Ascending aorta (tissue), 2 donors: ENCODE data around the gene COL4A2. TPM values are rescaled to one million over a fixed set of nuclear protein-coding genes. Genes with fewer than 3 reads are reported as not detected.
A peak's percentile ranks its signal among the peaks of the same experiment; 100 is the strongest.

Source experiments
- DNase-seq, 2 donors: peaks; one replicate each; pipeline ENCODE4 v3.0.0-alpha.2; 2019; ENCODE audit warnings: low spot score in 2 of 2
- H3K27ac ChIP-seq, 2 donors: fragments of 200-600 bp; sonication (generic); one replicate each; pipeline ENCODE4 v1.5.1; 2016 to 2017; ENCODE audit warnings: mild to moderate bottlenecking in 1 of 2
- H3K27me3 ChIP-seq: fragments of 200-600 bp; sonication (generic); one replicate; pipeline ENCODE4 v1.5.1; 2017
- H3K36me3 ChIP-seq, 2 donors: fragments of 200-600 bp; sonication (generic); one replicate each; pipeline ENCODE4 v1.5.1; 2016
- H3K4me1 ChIP-seq, 2 donors: fragments of 200-600 bp; sonication (generic); one replicate each; pipeline ENCODE4 v1.5.1; 2016 to 2017; ENCODE audit warnings: mild to moderate bottlenecking in 1 of 2
- H3K4me3 ChIP-seq, 2 donors: fragments of 200-600 bp; sonication (generic); one replicate each; pipeline ENCODE4 v1.5.1; 2016 to 2017; ENCODE audit warnings: mild to moderate bottlenecking in 1 of 2
- H3K9me3 ChIP-seq, 2 donors: fragments of 200-600 bp; sonication (generic); one replicate each; pipeline ENCODE4 v1.5.1; 2016
- intact Hi-C: fragments of 100-400 bp; cut with DNase I; formaldehyde crosslinking; loops from one replicate; pipeline ENCODE4 v1.15.1; 2023
- total RNA-seq: library from RNA; depleted of rRNA; stranded (reverse); fragments of >200 nt; gene quantifications from one replicate; pipeline ENCODE4 v1.1.0, GENCODE V29; 2016
- TF ChIP-seq, protein P1 (sequence below), 3 experiments: fragments of 200-600 bp in 2 of 3; fragments of 450-650 bp in 1 of 3; sonication (generic) in 2 of 3; IDR thresholded peaks; one replicate each; pipeline ENCODE4 v1.5.1; 2016 to 2019; ENCODE audit warnings: antibody characterized with exemption in 3 of 3, mild to moderate bottlenecking in 1 of 3, moderate library complexity in 1 of 3

Gene COL4A2
- total RNA-seq, 1 donor from 2014 or later: 1,227 TPM

GRCh38 chr13:110490009-110490770 lies 183.1 kb downstream of the COL4A2 start:
- H3K4me3 ChIP-seq: no peak overlapping the region
- no peak for DNase-seq
- H3K9me3 ChIP-seq: no peaks in the 10 kb centered on the region
- intact Hi-C loops: no loop called here
- peaks cover 82 to 97% of the 10 kb centered on the region in 2 donors for H3K36me3 ChIP-seq
- TF ChIP-seq, protein P1, sequence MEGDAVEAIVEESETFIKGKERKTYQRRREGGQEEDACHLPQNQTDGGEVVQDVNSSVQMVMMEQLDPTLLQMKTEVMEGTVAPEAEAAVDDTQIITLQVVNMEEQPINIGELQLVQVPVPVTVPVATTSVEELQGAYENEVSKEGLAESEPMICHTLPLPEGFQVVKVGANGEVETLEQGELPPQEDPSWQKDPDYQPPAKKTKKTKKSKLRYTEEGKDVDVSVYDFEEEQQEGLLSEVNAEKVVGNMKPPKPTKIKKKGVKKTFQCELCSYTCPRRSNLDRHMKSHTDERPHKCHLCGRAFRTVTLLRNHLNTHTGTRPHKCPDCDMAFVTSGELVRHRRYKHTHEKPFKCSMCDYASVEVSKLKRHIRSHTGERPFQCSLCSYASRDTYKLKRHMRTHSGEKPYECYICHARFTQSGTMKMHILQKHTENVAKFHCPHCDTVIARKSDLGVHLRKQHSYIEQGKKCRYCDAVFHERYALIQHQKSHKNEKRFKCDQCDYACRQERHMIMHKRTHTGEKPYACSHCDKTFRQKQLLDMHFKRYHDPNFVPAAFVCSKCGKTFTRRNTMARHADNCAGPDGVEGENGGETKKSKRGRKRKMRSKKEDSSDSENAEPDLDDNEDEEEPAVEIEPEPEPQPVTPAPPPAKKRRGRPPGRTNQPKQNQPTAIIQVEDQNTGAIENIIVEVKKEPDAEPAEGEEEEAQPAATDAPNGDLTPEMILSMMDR (IDR thresholded peaks at IDR 0.05): no peak
- H3K27me3 ChIP-seq: no peaks in the 10 kb centered on the region
- H3K4me1 ChIP-seq: no peaks in the 10 kb centered on the region
- H3K27ac ChIP-seq: no peak overlapping the region

DNA sequence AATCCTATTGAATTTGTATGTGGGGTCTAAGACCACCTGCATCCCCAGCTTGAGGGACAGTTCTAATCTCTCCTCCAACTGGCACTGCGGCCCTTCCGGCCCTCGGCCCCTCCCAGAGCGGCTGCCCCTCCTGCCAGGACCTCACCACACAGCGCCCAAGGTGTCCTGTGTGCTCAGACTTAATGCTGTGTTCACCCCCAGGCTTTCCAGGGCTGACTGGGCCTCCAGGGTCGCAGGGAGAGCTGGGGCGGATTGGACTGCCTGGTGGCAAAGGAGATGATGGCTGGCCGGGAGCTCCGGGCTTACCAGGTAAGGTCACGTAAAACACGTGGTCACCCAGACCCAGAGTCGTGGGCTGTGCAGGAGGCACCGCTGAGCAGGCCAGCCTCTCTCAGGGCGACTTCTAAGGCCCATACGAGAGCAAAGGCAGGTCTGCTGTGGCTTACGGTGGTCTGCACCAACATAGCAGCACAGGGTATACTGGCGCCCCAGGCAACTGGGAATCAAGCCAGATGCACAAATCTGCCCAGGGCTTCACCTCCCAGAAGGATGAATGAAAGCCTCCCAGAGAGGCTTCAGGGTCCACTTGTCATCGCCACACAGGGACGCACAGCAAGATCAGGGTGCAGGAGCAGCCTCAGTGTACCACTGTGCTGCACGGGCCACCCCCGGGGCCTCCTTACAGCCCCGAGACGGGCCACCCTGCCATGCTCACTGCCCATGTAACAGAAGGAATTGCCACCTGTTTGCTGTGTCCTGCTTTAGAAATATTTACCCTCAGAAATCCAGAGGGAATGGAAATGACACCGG lies 185.0 kb downstream of the COL4A2 start:
- Histone ChIP-seq H3K4me1 (no peaks in the 10 kb centered on the region), H3K27me3 (no peaks in the 10 kb centered on the region), H3K36me3 (peaks cover 89 to 100% of the 10 kb centered on the region in 2 donors), H3K4me3 (no peak overlapping the region), H3K27ac (no peak overlapping the region), H3K9me3 (no peaks in the 10 kb centered on the region)
- TF ChIP-seq, protein P1 (IDR thresholded peaks at IDR 0.05): no peak
- intact Hi-C loops: no loop called here
- DNase-seq: no peak

DNA sequence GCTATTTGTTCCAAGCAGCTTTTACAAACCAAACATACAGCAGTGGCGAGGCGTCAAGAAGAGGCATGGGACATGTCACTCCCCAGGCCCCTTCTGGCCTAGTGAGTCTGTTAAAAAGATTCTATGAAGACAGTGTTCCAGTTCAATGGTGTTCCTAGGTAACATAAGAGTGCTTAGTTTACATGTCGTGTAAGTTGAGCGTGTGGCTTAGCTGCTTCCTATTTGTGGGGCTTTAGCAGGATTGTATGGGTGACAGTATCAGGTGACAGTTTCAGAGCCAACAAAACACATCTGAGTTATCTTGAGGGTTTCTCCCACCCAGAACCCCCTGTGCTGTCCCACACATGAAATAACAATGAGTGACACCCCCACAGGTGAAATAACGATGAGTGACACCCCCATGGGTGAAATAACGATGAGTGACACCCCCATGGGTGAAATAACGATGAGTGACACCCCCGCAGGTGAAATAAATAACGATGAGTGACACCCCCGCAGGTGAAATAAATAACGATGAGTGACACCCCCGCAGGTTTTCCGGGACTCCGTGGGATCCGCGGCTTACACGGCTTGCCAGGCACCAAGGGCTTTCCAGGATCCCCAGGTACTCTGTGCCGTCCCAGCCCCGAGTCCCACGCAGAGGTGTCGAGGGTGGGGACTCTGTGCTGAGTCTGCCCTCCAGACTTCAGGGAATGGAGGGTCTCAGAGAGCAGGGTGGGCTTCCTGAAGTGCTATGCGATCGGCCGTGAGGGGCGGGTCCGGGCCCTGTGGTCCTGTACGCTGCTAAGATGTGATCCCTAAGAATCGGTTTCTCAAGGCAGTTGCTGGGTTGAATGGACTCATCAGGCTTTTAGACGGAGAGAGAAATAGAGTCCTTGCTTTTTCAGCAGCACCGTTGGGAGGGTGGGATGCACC lies 185.9 kb downstream of the COL4A2 start:
- Histone ChIP-seq H3K27me3 (no peaks in the 10 kb centered on the region), H3K4me1 (no peaks in the 10 kb centered on the region), H3K27ac (no peak overlapping the region), H3K36me3 (peaks cover 88 to 98% of the 10 kb centered on the region in 2 donors), H3K4me3 (no peak overlapping the region), H3K9me3 (no peaks in the 10 kb centered on the region)
- intact Hi-C loops: no loop called here
- TF ChIP-seq, protein P1 (IDR thresholded peaks at IDR 0.05): no peak
- DNase-seq: no peak

- Histone ChIP-seq H3K4me1 (no peaks in the 10 kb centered on the region), H3K4me3 (no peak overlapping the region), H3K9me3 (no peaks in the 10 kb centered on the region), H3K27ac (peak overlapping the region in 1 of 2 donors; percentile 38), H3K36me3 (peaks cover 89 to 98% of the 10 kb centered on the region in 2 donors), H3K27me3 (no peaks in the 10 kb centered on the region)
- no peak for DNase-seq
- TF ChIP-seq, protein P1 (IDR thresholded peaks at IDR 0.05): no peak
- intact Hi-C loops: no loop called here
These were observed 186.5 kb downstream of the COL4A2 start for GRCh38 chr13:110493613-110494012.

DNA sequence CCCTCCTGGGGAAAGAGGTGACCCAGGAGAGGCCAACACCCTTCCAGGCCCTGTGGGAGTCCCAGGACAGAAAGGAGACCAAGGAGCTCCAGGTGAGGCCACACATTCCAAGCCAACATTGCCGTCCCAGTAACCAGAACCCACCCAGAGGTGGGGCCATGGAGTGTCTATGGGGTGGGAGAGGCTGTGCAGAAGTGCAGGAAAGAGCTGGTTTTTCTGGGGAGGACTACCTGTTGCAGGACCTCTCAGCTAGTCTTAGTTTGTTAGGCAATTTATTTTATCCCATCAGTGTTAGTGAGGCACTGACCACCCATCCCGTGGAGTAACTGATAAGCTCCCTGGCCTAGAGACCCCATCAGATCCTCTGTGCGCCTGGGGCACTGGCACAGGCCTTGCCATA lies 188.3 kb downstream of the COL4A2 start:
- H3K4me1 ChIP-seq: no peaks in the 10 kb centered on the region
- DNase-seq: no peak
- no peak overlapping the region for H3K4me3 ChIP-seq
- H3K27ac ChIP-seq: no peak overlapping the region
- H3K36me3 ChIP-seq: peaks cover 89 to 98% of the 10 kb centered on the region in 2 donors
- H3K27me3 ChIP-seq: no peaks in the 10 kb centered on the region
- TF ChIP-seq, protein P1 (IDR thresholded peaks at IDR 0.05): no peak
- intact Hi-C loops: no loop called here
- H3K9me3 ChIP-seq: no peaks in the 10 kb centered on the region
